GM12878 (cell line): ENCODE data around the gene CHRM5. TPM values are rescaled to one million over a fixed set of nuclear protein-coding genes. Genes with fewer than 3 reads are reported as not detected.

Experiments
- BCL11A ChIP-seq: IDR thresholded peaks from 2 replicates; pipeline ENCODE4 v1.6.1; 2011; ENCODE audit warnings: low read depth, low read length
- EGR1 ChIP-seq, 2 experiments: IDR thresholded peaks; 1 replicate in 1 of 2; 2 replicates in 1 of 2; pipeline ENCODE4 v1.6.1; 2011 to 2012; ENCODE audit warnings: low read depth in 2 of 2, low read length in 2 of 2, borderline replicate concordance in 1 of 2, mild to moderate bottlenecking in 1 of 2, moderate library complexity in 1 of 2
- IRF4 ChIP-seq: IDR thresholded peaks from 2 replicates; pipeline ENCODE4 v1.6.1; 2011; ENCODE audit warnings: low read depth, low read length
- PML ChIP-seq: IDR thresholded peaks from 2 replicates; pipeline ENCODE4 v1.6.1; 2012; ENCODE audit warnings: low read length, inconsistent platforms
- SMAD1 ChIP-seq: fragments of 450-650 bp; IDR thresholded peaks from 2 replicates; pipeline ENCODE4 v1.6.1; 2018; ENCODE audit warnings: mild to moderate bottlenecking, low read depth; ENCODE audit not compliant: partially characterized antibody
- TCF3 ChIP-seq: IDR thresholded peaks from 2 replicates; pipeline ENCODE4 v1.6.1; 2012; ENCODE audit warnings: low read depth, mild to moderate bottlenecking, low read length, borderline replicate concordance; ENCODE audit not compliant: insufficient read depth
- WRNIP1 ChIP-seq: IDR thresholded peaks from 2 replicates; pipeline ENCODE4 v1.6.1; 2011; ENCODE audit warnings: low read depth, low read length, improper control_type of control experiment, borderline replicate concordance
- ZNF207 ChIP-seq: fragments of 450-650 bp; IDR thresholded peaks from 2 replicates; pipeline ENCODE4 v1.6.1; 2014; ENCODE audit warnings: antibody characterized with exemption, mild to moderate bottlenecking, borderline replicate concordance
- ZNF217 ChIP-seq: fragments of 450-650 bp; IDR thresholded peaks from 2 replicates; pipeline ENCODE4 v1.6.1; 2017; ENCODE audit warnings: antibody characterized with exemption, mild to moderate bottlenecking
- ZSCAN29 ChIP-seq: fragments of 450-650 bp; IDR thresholded peaks from 2 replicates; pipeline ENCODE4 v1.6.1; 2017; ENCODE audit warnings: mild to moderate bottlenecking, moderate library complexity
- polyA plus RNA-seq, 11 experiments: library from polyadenylated mRNA; depleted of rRNA in 4 of 11; unstranded in 6 of 11; stranded (reverse) in 5 of 11; fragments of >200 nt; fragmentation: Nextera tagmentation in 4 of 11; fragmentation: Illumina TruSeq in 1 of 11; extraction: Ambion mirVana in 4 of 11; extraction: Trizol in 1 of 11; gene quantifications; 1 replicate in 1 of 11; 2 replicates in 10 of 11; pipeline versions ENCODE4 v1.2.1 to v1.2.3, GENCODE V29; 2011 to 2016; ENCODE audit warnings: inconsistent platforms in 2 of 11, missing spikeins in 2 of 11, low read depth in 1 of 11
- total RNA-seq, 4 experiments: library from RNA; depleted of rRNA in 3 of 4; stranded (reverse); fragments of >200 nt in 3 of 4; fragmentation: Illumina TruSeq in 1 of 4; extraction: Trizol in 1 of 4; gene quantifications; 2 replicates each; pipeline versions ENCODE4 v1.2.1 to v1.2.3, GENCODE V29; 2013 to 2021
- TF ChIP-seq, protein P1 (sequence below): IDR thresholded peaks from 2 replicates; pipeline ENCODE4 v1.6.1; 2012; ENCODE audit warnings: mild to moderate bottlenecking, low read depth, low read length
- TF ChIP-seq, protein P2 (sequence below), 3 experiments: IDR thresholded peaks in 2 of 3; conservative IDR thresholded peaks in 1 of 3; 2 replicates each; pipeline ENCODE4 v1.5.1; 2011; ENCODE audit warnings: low read depth in 3 of 3, low read length in 3 of 3, mild to moderate bottlenecking in 3 of 3, control low read depth in 2 of 3, moderate library complexity in 2 of 3, inconsistent platforms in 1 of 3, mixed read lengths in 1 of 3; ENCODE audit not compliant: control insufficient read depth in 2 of 3, insufficient read depth in 1 of 3; ENCODE audit errors: extremely low read depth in 1 of 3
- TF ChIP-seq, protein P3 (sequence below): fragments of 450-650 bp; IDR thresholded peaks from 2 replicates; pipeline ENCODE4 v1.6.1; 2017; ENCODE audit warnings: mild to moderate bottlenecking
- TF ChIP-seq, protein P4 (sequence below): fragments of 450-650 bp; IDR thresholded peaks from 2 replicates; pipeline ENCODE4 v1.6.1; 2014; ENCODE audit warnings: mild to moderate bottlenecking
- TF ChIP-seq, protein P5 (sequence below): fragments of 450-650 bp; IDR thresholded peaks from 2 replicates; pipeline ENCODE4 v1.6.1; 2017; ENCODE audit warnings: mild to moderate bottlenecking, moderate library complexity

CHRM5 gene
- total and polyA plus RNA-seq, 10 of the 15 experiments (the other 5 are each of a cell fraction or from before 2014, with no cell fraction given) = 0.01 to 0.10 (median 0.04) TPM; not detected in 6

DNA sequence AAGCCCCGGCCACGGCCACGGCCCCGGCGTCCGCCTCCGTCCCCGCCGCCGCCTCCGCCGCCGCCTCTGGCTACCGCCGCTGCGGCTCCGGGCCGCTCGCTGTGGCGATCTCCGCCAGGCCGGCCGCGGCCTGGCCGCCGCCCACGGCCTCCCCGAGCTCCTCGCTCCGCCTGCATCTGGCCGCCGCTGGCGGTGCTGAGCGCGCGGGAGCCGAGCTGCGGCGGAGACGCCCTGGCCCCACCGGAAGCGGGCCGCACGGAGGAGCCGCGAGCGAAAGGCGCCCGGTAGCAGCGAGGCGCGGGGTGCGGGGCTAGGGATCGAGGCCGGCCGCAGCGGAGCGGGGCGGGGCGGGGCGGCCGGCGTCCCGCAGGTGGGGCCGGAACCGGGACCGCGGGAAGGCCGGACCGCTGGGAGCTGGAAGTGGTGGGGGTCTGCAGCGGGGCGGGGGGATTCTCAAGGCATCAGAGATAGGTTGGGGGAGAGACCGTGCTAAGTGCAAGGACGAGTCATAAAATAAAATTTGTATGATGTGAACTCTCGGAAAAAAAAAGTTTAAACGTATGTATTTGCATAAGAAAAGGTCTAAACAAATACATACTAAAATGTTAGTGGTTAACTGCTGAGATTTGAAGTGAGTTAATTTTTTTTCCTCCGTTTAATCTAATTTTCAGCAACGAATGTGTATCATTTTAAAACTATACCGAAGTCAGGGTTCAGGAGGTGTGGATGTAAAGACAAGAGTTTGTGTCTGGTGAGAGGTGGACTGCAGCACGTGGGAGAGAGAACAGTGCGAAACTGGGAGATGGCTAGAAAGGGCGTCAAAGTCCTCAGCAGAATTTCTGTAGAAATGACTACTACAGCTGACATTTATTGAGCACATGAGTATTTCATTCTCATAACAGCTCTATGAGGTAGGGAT is 70.8 kb downstream of the CHRM5 start, which contains the start of gene AVEN (continued):
- TF ChIP-seq ZSCAN29 (0 out of 2 replicates have a peak, but pooled peaks have one; percentile 2), PML (peak; percentile 53; the same call in 1 of the 2 replicates), SMAD1 (no peak), TCF3 (no peak), WRNIP1 (no peak), ZNF217 (no peak), ZNF207 (no peak), IRF4 (0 out of 2 replicates have a peak, but pooled peaks have one; percentile 50), EGR1 (IDR thresholded peaks at IDR 0.05; ENCODE audit: borderline replicate concordance in 1 of 2, low read depth in 2 of 2, low read length in 2 of 2) (peak in 1 of 2 experiments; percentile 44; a peak in 1 of 3 replicates), BCL11A (no peak)
- TF ChIP-seq, protein P1, sequence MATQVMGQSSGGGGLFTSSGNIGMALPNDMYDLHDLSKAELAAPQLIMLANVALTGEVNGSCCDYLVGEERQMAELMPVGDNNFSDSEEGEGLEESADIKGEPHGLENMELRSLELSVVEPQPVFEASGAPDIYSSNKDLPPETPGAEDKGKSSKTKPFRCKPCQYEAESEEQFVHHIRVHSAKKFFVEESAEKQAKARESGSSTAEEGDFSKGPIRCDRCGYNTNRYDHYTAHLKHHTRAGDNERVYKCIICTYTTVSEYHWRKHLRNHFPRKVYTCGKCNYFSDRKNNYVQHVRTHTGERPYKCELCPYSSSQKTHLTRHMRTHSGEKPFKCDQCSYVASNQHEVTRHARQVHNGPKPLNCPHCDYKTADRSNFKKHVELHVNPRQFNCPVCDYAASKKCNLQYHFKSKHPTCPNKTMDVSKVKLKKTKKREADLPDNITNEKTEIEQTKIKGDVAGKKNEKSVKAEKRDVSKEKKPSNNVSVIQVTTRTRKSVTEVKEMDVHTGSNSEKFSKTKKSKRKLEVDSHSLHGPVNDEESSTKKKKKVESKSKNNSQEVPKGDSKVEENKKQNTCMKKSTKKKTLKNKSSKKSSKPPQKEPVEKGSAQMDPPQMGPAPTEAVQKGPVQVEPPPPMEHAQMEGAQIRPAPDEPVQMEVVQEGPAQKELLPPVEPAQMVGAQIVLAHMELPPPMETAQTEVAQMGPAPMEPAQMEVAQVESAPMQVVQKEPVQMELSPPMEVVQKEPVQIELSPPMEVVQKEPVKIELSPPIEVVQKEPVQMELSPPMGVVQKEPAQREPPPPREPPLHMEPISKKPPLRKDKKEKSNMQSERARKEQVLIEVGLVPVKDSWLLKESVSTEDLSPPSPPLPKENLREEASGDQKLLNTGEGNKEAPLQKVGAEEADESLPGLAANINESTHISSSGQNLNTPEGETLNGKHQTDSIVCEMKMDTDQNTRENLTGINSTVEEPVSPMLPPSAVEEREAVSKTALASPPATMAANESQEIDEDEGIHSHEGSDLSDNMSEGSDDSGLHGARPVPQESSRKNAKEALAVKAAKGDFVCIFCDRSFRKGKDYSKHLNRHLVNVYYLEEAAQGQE = no peak
- TF ChIP-seq, protein P2, sequence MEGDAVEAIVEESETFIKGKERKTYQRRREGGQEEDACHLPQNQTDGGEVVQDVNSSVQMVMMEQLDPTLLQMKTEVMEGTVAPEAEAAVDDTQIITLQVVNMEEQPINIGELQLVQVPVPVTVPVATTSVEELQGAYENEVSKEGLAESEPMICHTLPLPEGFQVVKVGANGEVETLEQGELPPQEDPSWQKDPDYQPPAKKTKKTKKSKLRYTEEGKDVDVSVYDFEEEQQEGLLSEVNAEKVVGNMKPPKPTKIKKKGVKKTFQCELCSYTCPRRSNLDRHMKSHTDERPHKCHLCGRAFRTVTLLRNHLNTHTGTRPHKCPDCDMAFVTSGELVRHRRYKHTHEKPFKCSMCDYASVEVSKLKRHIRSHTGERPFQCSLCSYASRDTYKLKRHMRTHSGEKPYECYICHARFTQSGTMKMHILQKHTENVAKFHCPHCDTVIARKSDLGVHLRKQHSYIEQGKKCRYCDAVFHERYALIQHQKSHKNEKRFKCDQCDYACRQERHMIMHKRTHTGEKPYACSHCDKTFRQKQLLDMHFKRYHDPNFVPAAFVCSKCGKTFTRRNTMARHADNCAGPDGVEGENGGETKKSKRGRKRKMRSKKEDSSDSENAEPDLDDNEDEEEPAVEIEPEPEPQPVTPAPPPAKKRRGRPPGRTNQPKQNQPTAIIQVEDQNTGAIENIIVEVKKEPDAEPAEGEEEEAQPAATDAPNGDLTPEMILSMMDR (IDR thresholded peaks at IDR 0.05 in 2 of 3, conservative IDR thresholded peaks at IDR 0.05 in 1 of 3; ENCODE audit: control insufficient read depth in 2 of 3, extremely low read depth in 1 of 3, insufficient read depth in 1 of 3, low read depth in 3 of 3, low read length in 3 of 3) = no peak
- TF ChIP-seq, protein P3, sequence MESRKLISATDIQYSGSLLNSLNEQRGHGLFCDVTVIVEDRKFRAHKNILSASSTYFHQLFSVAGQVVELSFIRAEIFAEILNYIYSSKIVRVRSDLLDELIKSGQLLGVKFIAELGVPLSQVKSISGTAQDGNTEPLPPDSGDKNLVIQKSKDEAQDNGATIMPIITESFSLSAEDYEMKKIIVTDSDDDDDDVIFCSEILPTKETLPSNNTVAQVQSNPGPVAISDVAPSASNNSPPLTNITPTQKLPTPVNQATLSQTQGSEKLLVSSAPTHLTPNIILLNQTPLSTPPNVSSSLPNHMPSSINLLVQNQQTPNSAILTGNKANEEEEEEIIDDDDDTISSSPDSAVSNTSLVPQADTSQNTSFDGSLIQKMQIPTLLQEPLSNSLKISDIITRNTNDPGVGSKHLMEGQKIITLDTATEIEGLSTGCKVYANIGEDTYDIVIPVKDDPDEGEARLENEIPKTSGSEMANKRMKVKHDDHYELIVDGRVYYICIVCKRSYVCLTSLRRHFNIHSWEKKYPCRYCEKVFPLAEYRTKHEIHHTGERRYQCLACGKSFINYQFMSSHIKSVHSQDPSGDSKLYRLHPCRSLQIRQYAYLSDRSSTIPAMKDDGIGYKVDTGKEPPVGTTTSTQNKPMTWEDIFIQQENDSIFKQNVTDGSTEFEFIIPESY = no peak
- TF ChIP-seq, protein P4, sequence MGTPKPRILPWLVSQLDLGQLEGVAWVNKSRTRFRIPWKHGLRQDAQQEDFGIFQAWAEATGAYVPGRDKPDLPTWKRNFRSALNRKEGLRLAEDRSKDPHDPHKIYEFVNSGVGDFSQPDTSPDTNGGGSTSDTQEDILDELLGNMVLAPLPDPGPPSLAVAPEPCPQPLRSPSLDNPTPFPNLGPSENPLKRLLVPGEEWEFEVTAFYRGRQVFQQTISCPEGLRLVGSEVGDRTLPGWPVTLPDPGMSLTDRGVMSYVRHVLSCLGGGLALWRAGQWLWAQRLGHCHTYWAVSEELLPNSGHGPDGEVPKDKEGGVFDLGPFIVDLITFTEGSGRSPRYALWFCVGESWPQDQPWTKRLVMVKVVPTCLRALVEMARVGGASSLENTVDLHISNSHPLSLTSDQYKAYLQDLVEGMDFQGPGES = no peak
- TF ChIP-seq, protein P5, sequence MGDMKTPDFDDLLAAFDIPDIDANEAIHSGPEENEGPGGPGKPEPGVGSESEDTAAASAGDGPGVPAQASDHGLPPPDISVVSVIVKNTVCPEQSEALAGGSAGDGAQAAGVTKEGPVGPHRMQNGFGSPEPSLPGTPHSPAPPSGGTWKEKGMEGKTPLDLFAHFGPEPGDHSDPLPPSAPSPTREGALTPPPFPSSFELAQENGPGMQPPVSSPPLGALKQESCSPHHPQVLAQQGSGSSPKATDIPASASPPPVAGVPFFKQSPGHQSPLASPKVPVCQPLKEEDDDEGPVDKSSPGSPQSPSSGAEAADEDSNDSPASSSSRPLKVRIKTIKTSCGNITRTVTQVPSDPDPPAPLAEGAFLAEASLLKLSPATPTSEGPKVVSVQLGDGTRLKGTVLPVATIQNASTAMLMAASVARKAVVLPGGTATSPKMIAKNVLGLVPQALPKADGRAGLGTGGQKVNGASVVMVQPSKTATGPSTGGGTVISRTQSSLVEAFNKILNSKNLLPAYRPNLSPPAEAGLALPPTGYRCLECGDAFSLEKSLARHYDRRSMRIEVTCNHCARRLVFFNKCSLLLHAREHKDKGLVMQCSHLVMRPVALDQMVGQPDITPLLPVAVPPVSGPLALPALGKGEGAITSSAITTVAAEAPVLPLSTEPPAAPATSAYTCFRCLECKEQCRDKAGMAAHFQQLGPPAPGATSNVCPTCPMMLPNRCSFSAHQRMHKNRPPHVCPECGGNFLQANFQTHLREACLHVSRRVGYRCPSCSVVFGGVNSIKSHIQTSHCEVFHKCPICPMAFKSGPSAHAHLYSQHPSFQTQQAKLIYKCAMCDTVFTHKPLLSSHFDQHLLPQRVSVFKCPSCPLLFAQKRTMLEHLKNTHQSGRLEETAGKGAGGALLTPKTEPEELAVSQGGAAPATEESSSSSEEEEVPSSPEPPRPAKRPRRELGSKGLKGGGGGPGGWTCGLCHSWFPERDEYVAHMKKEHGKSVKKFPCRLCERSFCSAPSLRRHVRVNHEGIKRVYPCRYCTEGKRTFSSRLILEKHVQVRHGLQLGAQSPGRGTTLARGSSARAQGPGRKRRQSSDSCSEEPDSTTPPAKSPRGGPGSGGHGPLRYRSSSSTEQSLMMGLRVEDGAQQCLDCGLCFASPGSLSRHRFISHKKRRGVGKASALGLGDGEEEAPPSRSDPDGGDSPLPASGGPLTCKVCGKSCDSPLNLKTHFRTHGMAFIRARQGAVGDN = no peak; the same call in none of the 2 replicates
